ENCODE results near the gene TMEM184C.

Gene TMEM184C

GRCh38 chr4:147599769-147600168 lies 17.4 kb upstream of the TMEM184C start:
- no peak for DNase-seq (ENCODE audit: low read depth)

- DNase-seq (ENCODE audit: low read depth) = no peak
Observed at GRCh38 chr4:147605499-147605898, 11.7 kb upstream of the TMEM184C start.

DNA sequence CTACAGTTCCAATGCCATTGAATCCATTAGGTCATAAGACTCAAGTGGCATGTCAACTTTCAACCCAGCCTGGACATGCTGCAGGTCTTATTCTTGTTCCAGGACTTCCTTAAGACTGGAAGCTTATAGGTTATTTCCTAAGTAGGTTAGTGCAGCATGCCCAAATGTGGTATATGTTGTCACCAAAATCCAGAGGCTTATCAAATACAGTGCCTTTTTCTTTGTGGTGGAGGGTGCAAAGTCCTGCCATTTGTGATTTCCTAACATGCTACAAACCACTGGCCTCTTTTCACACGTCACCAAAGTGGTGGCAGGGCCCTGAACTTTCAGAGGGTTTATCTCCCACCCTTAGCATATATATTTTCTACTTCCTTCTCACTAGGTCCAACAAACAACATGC lies 9.7 kb upstream of the TMEM184C start:
- no peak for DNase-seq (ENCODE audit: low read depth)

DNA sequence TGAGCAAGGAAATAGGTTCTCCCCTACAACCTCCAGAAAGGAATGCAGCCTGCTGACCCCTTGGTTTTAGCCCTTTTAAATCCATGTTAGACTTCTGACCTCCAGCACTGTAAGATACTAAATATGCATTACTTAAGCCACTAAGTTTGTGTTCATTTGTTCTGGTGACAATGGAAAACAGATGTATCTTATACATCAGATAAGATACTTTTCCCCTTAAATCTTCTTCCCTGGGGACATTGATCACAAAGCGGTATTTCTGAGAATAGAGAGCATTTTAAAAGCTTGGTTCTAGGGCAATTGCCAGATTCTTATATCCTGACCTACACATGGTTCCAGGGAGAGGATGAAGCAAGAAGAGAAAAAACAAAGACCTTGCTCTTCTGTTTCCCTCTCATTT lies 6.5 kb upstream of the TMEM184C start:
- no peak for DNase-seq (ENCODE audit: low read depth)

- no peak for DNase-seq (ENCODE audit: low read depth)
Observed at GRCh38 chr4:147616849-147617172, 386 bp upstream of the TMEM184C start.

GRCh38 chr4:147617841-147618691 lies 869 bp downstream of the TMEM184C start:
- no peak for DNase-seq (ENCODE audit: low read depth)

GRCh38 chr4:147620315-147620714 lies 3.1 kb downstream of the TMEM184C start:
- DNase-seq (ENCODE audit: low read depth) = no peak

- DNase-seq (ENCODE audit: low read depth) = no peak
Observed at GRCh38 chr4:147625733-147626132, 8.5 kb downstream of the TMEM184C start.

DNA sequence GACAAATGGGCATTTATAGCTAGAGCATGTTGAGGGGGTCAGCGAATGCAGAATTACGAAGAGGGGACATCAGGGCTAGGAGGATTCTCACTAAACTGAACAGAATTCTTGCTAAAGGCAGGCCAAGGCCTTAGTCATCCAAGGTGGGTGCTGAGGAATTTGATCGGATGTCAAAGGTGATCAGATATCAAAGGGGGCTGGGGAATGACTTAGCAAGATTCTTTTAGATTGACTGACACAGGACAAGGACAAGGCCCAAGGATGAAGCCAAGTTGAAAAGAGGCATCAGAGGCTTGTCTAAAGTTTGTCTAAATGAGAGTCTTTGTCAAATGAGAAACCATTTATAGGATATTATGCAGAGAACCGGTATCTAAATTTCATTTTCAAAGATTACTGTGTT lies 9.7 kb downstream of the TMEM184C start:
- no peak for DNase-seq (ENCODE audit: low read depth)

DNA sequence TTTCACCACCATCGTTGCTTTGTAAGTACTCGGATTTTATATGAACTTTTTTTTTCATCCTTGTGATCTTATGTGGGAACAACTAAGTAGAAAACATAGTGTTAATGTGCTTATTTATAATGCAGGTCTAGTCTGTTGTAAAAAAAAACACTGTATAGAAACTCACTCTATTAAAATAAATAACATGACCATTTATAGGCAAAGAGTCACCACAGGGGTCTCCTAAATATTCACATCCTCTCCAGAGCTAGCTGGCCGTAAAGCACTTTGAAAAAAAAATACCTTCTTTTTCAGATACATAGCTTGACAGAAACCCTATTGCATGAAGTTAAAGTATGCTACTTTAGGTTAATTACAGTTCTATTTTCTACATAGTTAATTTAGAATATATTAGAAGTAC lies 11.2 kb downstream of the TMEM184C start:
- no peak for DNase-seq (ENCODE audit: low read depth)

DNA sequence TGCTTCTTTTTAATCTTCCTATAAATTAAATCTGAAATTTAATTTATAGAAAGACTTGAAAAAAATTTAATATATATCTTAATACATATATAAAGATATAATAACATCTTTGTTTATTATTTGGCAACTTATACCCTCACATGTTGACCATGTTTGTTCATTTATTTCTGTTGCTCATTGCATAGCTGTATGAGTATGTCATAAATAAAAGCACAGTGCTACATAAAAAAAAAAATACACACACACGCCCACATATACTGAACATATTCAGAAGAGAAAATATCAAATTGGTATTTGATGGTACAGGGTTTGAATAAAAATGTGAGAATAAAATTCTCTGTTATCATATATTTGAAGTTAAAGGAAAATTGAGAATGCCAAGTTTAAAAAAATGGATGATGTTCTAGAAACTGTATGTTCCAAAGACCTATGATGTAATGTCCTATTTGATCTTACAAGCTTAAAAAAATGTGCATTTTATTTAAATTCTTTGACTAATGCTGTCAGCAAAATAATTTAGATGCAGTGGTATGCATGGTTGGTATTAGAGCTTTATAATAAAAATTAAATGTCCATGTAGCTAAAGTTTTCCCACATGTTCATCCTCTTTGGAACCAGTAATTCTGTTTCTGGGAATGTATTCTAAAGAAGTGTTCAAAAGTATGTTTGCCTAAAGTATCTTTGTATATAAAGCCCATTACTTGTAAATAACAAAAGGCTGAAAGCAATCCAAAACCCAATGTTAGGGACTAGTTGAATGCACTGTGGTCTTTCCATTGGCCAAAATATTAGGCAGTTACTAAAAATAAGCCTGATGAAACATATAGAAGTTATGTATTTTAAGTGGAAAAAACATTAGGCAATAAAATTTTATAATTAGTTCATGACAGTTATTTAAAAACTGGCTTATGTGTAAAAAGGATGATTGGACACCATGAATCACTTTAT lies 12.9 kb downstream of the TMEM184C start:
- no peak for DNase-seq (ENCODE audit: low read depth)

- no peak for DNase-seq (ENCODE audit: low read depth)
Observed at GRCh38 chr4:147633113-147633512, 15.9 kb downstream of the TMEM184C start.

DNA sequence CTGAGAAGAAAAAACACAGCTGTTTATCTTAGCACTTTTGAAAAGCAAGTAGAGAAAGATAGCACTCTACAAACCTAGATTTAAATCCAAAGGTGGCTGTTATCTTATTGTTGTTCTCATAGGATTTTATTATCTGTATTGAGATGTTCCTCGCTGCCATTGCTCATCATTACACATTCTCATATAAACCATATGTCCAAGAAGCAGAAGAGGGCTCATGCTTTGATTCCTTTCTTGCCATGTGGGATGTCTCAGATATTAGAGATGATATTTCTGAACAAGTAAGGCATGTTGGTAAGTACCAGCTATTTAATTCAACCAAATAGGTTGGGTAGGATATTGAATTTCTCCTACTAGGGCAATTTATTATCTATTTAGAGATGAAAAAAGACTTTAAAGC lies 16.4 kb downstream of the TMEM184C start:
- no peak for DNase-seq (ENCODE audit: low read depth)

GRCh38 chr4:147635348-147635747 lies 18.2 kb downstream of the TMEM184C start:
- DNase-seq (ENCODE audit: low read depth) = no peak

- DNase-seq (ENCODE audit: low read depth) = no peak
Observed at GRCh38 chr4:147638365-147638764, 21.2 kb downstream of the TMEM184C start.

- no peak for DNase-seq (ENCODE audit: low read depth)
Observed at GRCh38 chr4:147638942-147639341, 21.7 kb downstream of the TMEM184C start.

DNA sequence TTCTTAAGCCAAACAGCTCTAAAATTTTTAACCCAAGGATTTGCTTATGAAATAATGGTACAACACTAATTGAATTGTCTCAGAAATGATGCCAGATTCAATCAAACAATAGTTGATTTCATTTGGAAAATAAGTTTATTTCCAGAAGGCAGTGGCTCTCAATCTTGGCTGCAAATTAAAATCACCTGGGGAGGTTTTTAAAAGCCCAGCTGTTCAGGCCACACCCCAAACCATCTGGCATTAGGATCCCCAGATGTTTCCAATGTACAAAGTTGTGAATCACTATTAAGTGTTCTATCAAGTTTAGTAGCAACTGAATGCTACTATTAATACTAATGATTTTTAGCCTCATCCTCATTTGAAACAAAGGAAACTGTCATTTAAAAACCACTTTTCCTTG lies 22.2 kb downstream of the TMEM184C start:
- DNase-seq (ENCODE audit: low read depth) = no peak

DNA sequence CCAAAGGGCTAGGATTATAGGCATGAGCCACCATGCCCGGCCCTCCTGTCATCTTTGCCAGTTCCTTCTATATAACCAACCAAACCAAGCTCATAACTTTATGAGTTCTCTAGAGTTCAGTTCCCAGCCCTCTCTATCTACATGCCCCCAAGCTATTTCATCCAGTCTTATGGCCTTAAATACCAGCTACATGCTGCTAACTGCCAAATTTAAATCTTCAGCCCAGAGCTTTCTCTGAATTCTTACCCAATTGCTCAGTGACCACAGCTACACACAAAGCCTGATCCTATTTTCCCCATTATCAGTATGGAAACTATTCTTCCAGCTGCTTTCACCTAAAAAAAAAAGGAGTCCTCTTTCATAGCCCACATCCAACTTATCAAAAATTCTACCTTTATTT lies 23.1 kb downstream of the TMEM184C start:
- DNase-seq (ENCODE audit: low read depth) = no peak

DNA sequence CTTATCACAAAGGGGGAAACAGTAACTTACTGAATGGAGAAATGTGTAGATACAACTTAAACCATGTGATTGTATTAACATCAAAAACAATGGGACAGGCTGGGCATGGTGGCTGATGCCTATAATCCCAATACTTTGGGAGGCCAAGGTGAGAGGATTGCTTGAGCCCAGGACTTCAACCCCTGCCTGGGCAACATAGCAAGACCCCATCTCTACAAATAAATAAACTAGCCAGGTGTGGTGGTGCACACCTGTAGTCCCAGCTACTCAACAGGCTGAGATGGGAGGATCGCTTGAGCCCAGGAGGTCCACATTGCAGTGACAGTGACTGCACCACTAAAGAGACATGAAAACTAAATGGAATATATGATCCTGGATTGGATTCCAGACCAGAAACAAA lies 26.4 kb downstream of the TMEM184C start:
- no peak for DNase-seq (ENCODE audit: low read depth)

GRCh38 chr4:147644471-147644870 lies 27.3 kb downstream of the TMEM184C start:
- no peak for DNase-seq (ENCODE audit: low read depth)

GRCh38 chr4:147645099-147645498 lies 27.9 kb downstream of the TMEM184C start:
- no peak for DNase-seq (ENCODE audit: low read depth)

- DNase-seq (ENCODE audit: low read depth) = no peak
Observed at GRCh38 chr4:147648656-147649055, 31.5 kb downstream of the TMEM184C start.

GRCh38 chr4:147651563-147651962 lies 34.4 kb downstream of the TMEM184C start:
- DNase-seq (ENCODE audit: low read depth) = no peak
